PC-9 (cell line): Measurements from ENCODE around the gene FOXL1.

Experiments
- EZH2 ChIP-seq: fragments of 200-600 bp; sonication (generic); IDR thresholded peaks from 2 replicates; pipeline ENCODE4 v1.8.0; 2017; ENCODE audit warnings: antibody characterized with exemption, low read depth
- TF ChIP-seq, protein P1 (sequence below): fragments of 200-600 bp; sonication (generic); conservative IDR thresholded peaks from 2 replicates; pipeline ENCODE4 v1.6.1; 2017; ENCODE audit warnings: mixed run types, antibody characterized with exemption, mild to moderate bottlenecking, moderate library complexity

DNA sequence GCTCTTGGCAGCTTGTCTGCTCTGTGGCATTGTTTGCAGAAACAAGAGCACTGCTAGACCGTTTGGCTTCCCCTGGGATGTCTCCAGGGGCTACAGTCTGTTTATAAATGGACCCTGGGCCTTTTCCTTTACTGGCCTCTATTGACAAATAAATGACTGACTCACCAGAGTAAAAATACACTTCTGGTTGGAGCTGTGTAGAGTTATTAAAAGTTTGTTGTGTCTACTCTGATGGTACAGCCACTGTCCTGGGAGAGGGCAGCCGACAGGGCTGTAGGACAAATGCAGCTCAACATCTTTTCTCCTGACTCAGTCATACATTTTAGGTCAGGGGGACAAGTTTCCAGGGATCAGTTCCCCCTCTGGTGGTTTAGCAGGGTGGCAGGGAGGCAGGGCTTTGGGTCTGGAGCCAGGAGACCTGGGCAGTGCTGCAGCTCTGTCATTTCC, 30.0 kb downstream of the FOXL1 start:
- TF ChIP-seq, protein P1, sequence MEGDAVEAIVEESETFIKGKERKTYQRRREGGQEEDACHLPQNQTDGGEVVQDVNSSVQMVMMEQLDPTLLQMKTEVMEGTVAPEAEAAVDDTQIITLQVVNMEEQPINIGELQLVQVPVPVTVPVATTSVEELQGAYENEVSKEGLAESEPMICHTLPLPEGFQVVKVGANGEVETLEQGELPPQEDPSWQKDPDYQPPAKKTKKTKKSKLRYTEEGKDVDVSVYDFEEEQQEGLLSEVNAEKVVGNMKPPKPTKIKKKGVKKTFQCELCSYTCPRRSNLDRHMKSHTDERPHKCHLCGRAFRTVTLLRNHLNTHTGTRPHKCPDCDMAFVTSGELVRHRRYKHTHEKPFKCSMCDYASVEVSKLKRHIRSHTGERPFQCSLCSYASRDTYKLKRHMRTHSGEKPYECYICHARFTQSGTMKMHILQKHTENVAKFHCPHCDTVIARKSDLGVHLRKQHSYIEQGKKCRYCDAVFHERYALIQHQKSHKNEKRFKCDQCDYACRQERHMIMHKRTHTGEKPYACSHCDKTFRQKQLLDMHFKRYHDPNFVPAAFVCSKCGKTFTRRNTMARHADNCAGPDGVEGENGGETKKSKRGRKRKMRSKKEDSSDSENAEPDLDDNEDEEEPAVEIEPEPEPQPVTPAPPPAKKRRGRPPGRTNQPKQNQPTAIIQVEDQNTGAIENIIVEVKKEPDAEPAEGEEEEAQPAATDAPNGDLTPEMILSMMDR = no peak
- no peak for TF ChIP-seq EZH2
